Esophagus muscularis mucosa (tissue), 4 donors: Measurements from ENCODE around the gene KRT13. TPM values are rescaled to one million over a fixed set of nuclear protein-coding genes. Genes with fewer than 3 reads are reported as not detected.

Experiments
- DNase-seq: peaks from one replicate; pipeline ENCODE4 v3.0.0-alpha.2; 2017; ENCODE audit errors: extremely low spot score
- H3K27ac ChIP-seq, 4 donors: fragments of 200-600 bp; sonication (generic); replicated peaks in 1 of 4; 1 replicate in 3 of 4; 2 replicates in 1 of 4; pipeline ENCODE4 v1.5.1; 2016 to 2019; ENCODE audit warnings: mild to moderate bottlenecking in 1 of 4
- H3K27me3 ChIP-seq, 4 donors: fragments of 200-600 bp; sonication (generic); one replicate each; pipeline versions ENCODE4 v1.5.1 to v1.6.0; 2016 to 2019
- H3K36me3 ChIP-seq, 4 donors: fragments of 200-600 bp; sonication (generic); one replicate each; pipeline ENCODE4 v1.5.1; 2016 to 2019
- H3K4me1 ChIP-seq, 4 donors: fragments of 200-600 bp; sonication (generic); one replicate each; pipeline ENCODE4 v1.5.1; 2016 to 2019
- H3K4me3 ChIP-seq, 4 donors: fragments of 200-600 bp; sonication (generic); 1 replicate in 2 of 4; 2 replicates in 2 of 4; pipeline ENCODE4 v1.5.1; 2016 to 2019; ENCODE audit warnings: mild to moderate bottlenecking in 4 of 4, moderate library complexity in 1 of 4
- H3K9me3 ChIP-seq, 4 donors: fragments of 200-600 bp; sonication (generic); 1 replicate in 3 of 4; 2 replicates in 1 of 4; pipeline ENCODE4 v1.5.1; 2016 to 2019
- CTCF ChIP-seq, 3 experiments: fragments of 200-600 bp in 2 of 3; fragments of 450-650 bp in 1 of 3; sonication (generic) in 2 of 3; IDR thresholded peaks; one replicate each; pipeline ENCODE4 v1.5.1; 2017 to 2019; ENCODE audit warnings: antibody characterized with exemption in 3 of 3, mild to moderate bottlenecking in 2 of 3, moderate library complexity in 1 of 3
- EP300 ChIP-seq: sonication (generic); formaldehyde crosslinking; IDR thresholded peaks from one replicate; pipeline ENCODE4 v1.6.1; 2017; ENCODE audit warnings: antibody characterized with exemption
- POLR2A ChIP-seq: fragments of 450-650 bp; IDR thresholded peaks from one replicate; pipeline ENCODE4 v1.6.1; 2017; ENCODE audit warnings: antibody characterized with exemption, moderate library complexity, mild to moderate bottlenecking, low read depth
- POLR2AphosphoS5 ChIP-seq, 2 donors: sonication (generic); formaldehyde crosslinking; IDR thresholded peaks; one replicate each; pipeline ENCODE4 v1.6.1; 2017; ENCODE audit warnings: antibody characterized with exemption in 2 of 2
- WGBS: methylation state at CpG from one replicate; pipeline ENCODE4 v1.1.5; 2018; 5-methylcytosine and 5-hydroxymethylcytosine counted together
- intact Hi-C: fragments of 100-400 bp; cut with DNase I; formaldehyde crosslinking; loops from one replicate; pipeline ENCODE4 v1.15.1; 2023
- total RNA-seq, 4 donors: library from RNA; depleted of rRNA; stranded (reverse); fragments of >200 nt; gene quantifications; one replicate each; pipeline versions ENCODE4 v1.1.0 to v1.2.1, GENCODE V29; 2016

KRT13 gene
- total RNA-seq, 4 donors from 2014 or later: 0.39 to 23.3 (median 0.52) TPM; not detected in 1

GRCh38 chr17:41467561-41467960, 37.9 kb downstream of the KRT13 start:
- H3K36me3 ChIP-seq: no peaks in the 10 kb centered on the region
- no peak for DNase-seq

DNA sequence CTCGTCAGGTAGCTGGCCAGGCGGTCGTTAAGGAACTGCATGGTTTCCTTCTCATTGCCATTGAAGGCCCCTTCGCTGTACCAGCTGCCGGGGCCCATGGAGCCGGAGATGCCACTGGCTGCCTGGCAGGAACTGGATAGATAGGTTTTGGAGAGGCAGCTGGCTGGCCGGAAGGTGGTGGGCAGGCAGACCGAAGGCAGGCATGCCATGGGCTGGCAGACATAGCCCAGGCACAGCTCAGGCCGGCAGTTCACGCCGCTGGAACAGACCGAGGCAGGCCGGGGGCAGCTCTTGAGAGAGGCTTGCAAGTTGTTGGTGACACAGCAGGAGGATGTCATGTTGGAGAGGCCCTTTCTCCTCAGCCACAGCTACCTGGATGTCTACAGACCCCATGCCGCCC, 38.4 kb downstream of the KRT13 start, which contains the start of gene KRT32:
KRT32 (minus strand) TSS at position 399 of the 400 bp plus-strand sequence; CDS start at position 338, 61 bp downstream.
- no peak for DNase-seq
- Histone ChIP-seq H3K27me3 (no peaks in the 10 kb centered on the region), H3K4me3 (no peak within 1 kb of the TSS), H3K9me3 (peaks cover 0 to 16% (median 9%) of the 10 kb centered on the region in 4 donors), H3K27ac (no peak within 1 kb of the TSS), H3K36me3 (no peaks in the 10 kb centered on the region), H3K4me1 (peaks cover 13 to 33% (median 31%) of the 10 kb centered on the region in 4 donors)
- intact Hi-C loops: no loop called here
- TF ChIP-seq POLR2A (no peak), CTCF (IDR thresholded peaks at IDR 0.05) (no peak), EP300 (no peak), POLR2AphosphoS5 (IDR thresholded peaks at IDR 0.05) (no peak)
- 100% methylated on average over 2 of the region's 14 CpGs for WGBS

More at GRCh38 chr17:41467561-41467960, 37.9 kb downstream of the KRT13 start:
- intact Hi-C loops: no loop called here
- Histone ChIP-seq H3K9me3 (peaks cover 0 to 18% (median 10%) of the 10 kb centered on the region in 4 donors), H3K4me1 (peaks cover 13 to 31% (median 30%) of the 10 kb centered on the region in 4 donors), H3K27me3 (no peaks in the 10 kb centered on the region), H3K27ac (no peak overlapping the region), H3K4me3 (no peak overlapping the region)
- TF ChIP-seq EP300: no peak
- no peak for TF ChIP-seq POLR2AphosphoS5 (IDR thresholded peaks at IDR 0.05)
- TF ChIP-seq POLR2A: no peak
- 48% methylated on average over 3 of the region's 4 CpGs for WGBS

DNA sequence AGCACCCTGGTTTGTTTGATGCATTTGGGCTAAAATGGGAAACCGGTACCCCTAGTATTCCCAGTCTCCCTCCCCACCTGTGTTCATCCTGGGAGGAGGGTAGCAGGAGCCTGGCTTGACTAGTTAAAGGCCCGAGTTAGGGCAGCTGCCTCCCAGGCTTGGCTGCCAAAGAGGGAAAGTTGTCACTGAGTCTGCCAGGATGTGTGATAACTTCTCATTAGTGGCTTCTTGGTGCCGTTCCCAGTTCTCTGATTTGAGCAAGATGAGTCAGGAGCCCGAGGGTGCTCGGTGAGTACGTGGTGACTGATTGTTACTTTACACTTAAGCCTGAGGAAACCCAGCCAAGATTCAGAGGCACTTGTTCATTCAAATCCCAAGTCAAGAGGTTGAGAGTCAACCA, 40.7 kb downstream of the KRT13 start:
- Histone ChIP-seq H3K9me3 (peaks cover 0 to 11% (median 3%) of the 10 kb centered on the region in 4 donors), H3K27ac (peak overlapping the region in 1 of 4 donors; percentile 59), H3K4me1 (peaks cover 13 to 33% (median 31%) of the 10 kb centered on the region in 4 donors), H3K36me3 (no peaks in the 10 kb centered on the region), H3K27me3 (no peaks in the 10 kb centered on the region), H3K4me3 (no peak overlapping the region)
- no peak for DNase-seq
- intact Hi-C loops: no loop called here
- 13% methylated on average over 3 of the region's 6 CpGs for WGBS
- TF ChIP-seq EP300 (no peak), POLR2AphosphoS5 (IDR thresholded peaks at IDR 0.05) (peak; percentile 65 to 85), POLR2A (no peak), CTCF (IDR thresholded peaks at IDR 0.05) (no peak)

GRCh38 chr17:41464173-41464572, 41.2 kb downstream of the KRT13 start:
- no peaks in the 10 kb centered on the region for H3K36me3 ChIP-seq
- 91% methylated on average over 11 of the region's 11 CpGs for WGBS
- intact Hi-C loops: no loop called here
- H3K27me3 ChIP-seq: no peaks in the 10 kb centered on the region
- peaks cover 13 to 33% (median 31%) of the 10 kb centered on the region in 4 donors for H3K4me1 ChIP-seq
- peaks cover 0 to 11% (median 3%) of the 10 kb centered on the region in 4 donors for H3K9me3 ChIP-seq
- no peak overlapping the region for H3K4me3 ChIP-seq
- H3K27ac ChIP-seq: peak overlapping the region in 1 of 4 donors; percentile 59
- TF ChIP-seq POLR2AphosphoS5 (IDR thresholded peaks at IDR 0.05) (no peak), POLR2A (no peak), CTCF (IDR thresholded peaks at IDR 0.05) (no peak), EP300 (no peak)
- no peak for DNase-seq

DNA sequence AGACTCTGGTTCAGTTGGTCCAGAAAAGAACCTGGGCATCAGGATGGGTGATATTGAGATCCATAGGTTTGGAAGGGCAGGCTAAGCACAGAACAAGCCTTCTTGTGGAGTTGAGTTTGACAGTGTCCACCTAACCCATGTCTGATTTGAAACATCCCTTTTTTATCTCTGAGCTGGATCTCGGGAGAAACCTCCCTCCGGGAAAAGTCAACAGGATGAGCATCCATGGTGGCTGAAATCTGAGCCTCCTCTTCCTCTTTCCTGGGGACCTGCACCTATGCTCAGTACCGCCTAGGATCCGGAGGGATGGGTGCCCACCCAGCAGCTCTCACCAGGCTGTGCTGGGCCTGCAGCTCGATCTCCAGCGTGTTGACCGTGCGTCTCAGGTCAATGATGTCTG, 41.7 kb downstream of the KRT13 start:
- H3K36me3 ChIP-seq: no peaks in the 10 kb centered on the region
- intact Hi-C loops: no loop called here
- no peak overlapping the region for H3K4me3 ChIP-seq
- TF ChIP-seq EP300 (no peak), POLR2AphosphoS5 (IDR thresholded peaks at IDR 0.05) (no peak), CTCF (IDR thresholded peaks at IDR 0.05) (no peak)
- H3K4me1 ChIP-seq: peaks cover 13 to 33% (median 32%) of the 10 kb centered on the region in 4 donors
- DNase-seq: no peak
- H3K27me3 ChIP-seq: no peaks in the 10 kb centered on the region
- peaks cover 0 to 10% (median 3%) of the 10 kb centered on the region in 4 donors for H3K9me3 ChIP-seq
- peak overlapping the region in 1 of 4 donors; percentile 59 for H3K27ac ChIP-seq
- WGBS: 96% methylated on average over 8 of the region's 8 CpGs
